K562 (cell line): ENCODE data around the gene MAD2L1BP. TPM values are rescaled to one million over a fixed set of nuclear protein-coding genes. Genes with fewer than 3 reads are reported as not detected.

Experiments used
- ARID4B ChIP-seq: sonication (generic); formaldehyde crosslinking; IDR thresholded peaks from 2 replicates; pipeline ENCODE4 v1.8.0; 2022; ENCODE audit warnings: mild to moderate bottlenecking, missing genetic modification reagents
- CEBPZ ChIP-seq: fragments of 150-350 bp; IDR thresholded peaks from 2 replicates; pipeline ENCODE4 v1.6.1; 2014; ENCODE audit warnings: low read depth, mild to moderate bottlenecking, low read length, borderline replicate concordance
- E4F1 ChIP-seq: fragments of 250-450 bp; sonication (Bioruptor Pico); IDR thresholded peaks from 2 replicates; pipeline ENCODE4 v1.5.0; 2021; ENCODE audit warnings: mild to moderate bottlenecking, borderline replicate concordance
- ELK1 ChIP-seq: sonication (generic); formaldehyde crosslinking; IDR thresholded peaks from 2 replicates; pipeline ENCODE4 v1.8.1; 2022; ENCODE audit warnings: missing genetic modification reagents
- HEY1 ChIP-seq: fragments of 250-450 bp; sonication (Bioruptor Pico); IDR thresholded peaks from 2 replicates; pipeline ENCODE4 v1.5.0; 2020; ENCODE audit warnings: mild to moderate bottlenecking, moderate library complexity, borderline replicate concordance
- MLLT1 ChIP-seq, 2 experiments: fragments of 450-650 bp; IDR thresholded peaks; 2 replicates each; pipeline ENCODE4 v1.6.1; 2016
- NFXL1 ChIP-seq: fragments of 450-650 bp; formaldehyde crosslinking; IDR thresholded peaks from 2 replicates; pipeline ENCODE4 v1.4.0; 2021; ENCODE audit warnings: mild to moderate bottlenecking
- PCBP2 ChIP-seq: fragments of 200-400 bp; formaldehyde crosslinking; IDR thresholded peaks from 2 replicates; pipeline ENCODE4 v1.6.1; 2018; ENCODE audit warnings: low read length, low read depth, mild to moderate bottlenecking, moderate library complexity; ENCODE audit not compliant: poor library complexity, severe bottlenecking
- POLR2G ChIP-seq: fragments of 200-400 bp; formaldehyde crosslinking; IDR thresholded peaks from 2 replicates; pipeline ENCODE4 v1.6.1; 2017; ENCODE audit warnings: low read depth, mild to moderate bottlenecking, antibody characterized with exemption, low read length, moderate library complexity
- SIX5 ChIP-seq, 2 experiments: IDR thresholded peaks; 2 replicates each; pipeline ENCODE4 v1.6.1; 2011; ENCODE audit warnings: low read length in 2 of 2, borderline replicate concordance in 1 of 2, low read depth in 1 of 2, mild to moderate bottlenecking in 1 of 2, moderate library complexity in 1 of 2; ENCODE audit not compliant: insufficient read depth in 1 of 2
- SOX6 ChIP-seq: fragments of 450-650 bp; IDR thresholded peaks from 2 replicates; pipeline ENCODE4 v1.6.1; 2014; ENCODE audit warnings: mild to moderate bottlenecking
- ZBTB7A ChIP-seq: IDR thresholded peaks from 2 replicates; pipeline ENCODE4 v1.6.1; 2011; ENCODE audit warnings: low read depth, mild to moderate bottlenecking, low read length, moderate library complexity, borderline replicate concordance; ENCODE audit not compliant: control insufficient read depth
- polyA plus RNA-seq, 8 experiments: library from polyadenylated mRNA; depleted of rRNA in 4 of 8; stranded (reverse) in 5 of 8; unstranded in 3 of 8; fragments of >200 nt; fragmentation: Nextera tagmentation in 2 of 8; fragmentation: Illumina TruSeq in 1 of 8; extraction: Ambion mirVana in 2 of 8; extraction: Trizol in 1 of 8; gene quantifications; 2 replicates each; pipeline versions ENCODE4 v1.2.1 to v1.2.3, GENCODE V29; 2011 to 2014; ENCODE audit warnings: inconsistent platforms in 1 of 8, missing spikeins in 1 of 8
- total RNA-seq, 7 experiments: library from RNA; depleted of rRNA in 6 of 7; stranded (reverse); fragments of >200 nt in 6 of 7; fragmentation: Illumina TruSeq in 2 of 7; extraction: Trizol in 2 of 7; gene quantifications; 2 replicates each; pipeline versions ENCODE4 v1.2.1 to v1.2.3, GENCODE V29; 2011 to 2021; ENCODE audit warnings: low replicate concordance in 1 of 7

The MAD2L1BP gene
- total and polyA plus RNA-seq, 9 of the 15 experiments (the other 6 are each of a cell fraction or from before 2014, with no cell fraction given), result 69.7 to 321 (median 111) TPM

- peak; percentile 79 to 88; a peak in 3 of 4 replicates for TF ChIP-seq MLLT1 (IDR thresholded peaks at IDR 0.05)
- no peak for TF ChIP-seq ZBTB7A
- no peak for TF ChIP-seq CEBPZ
- no peak for TF ChIP-seq PCBP2
- no peak for TF ChIP-seq E4F1 (CRISPR knock-in tag)
- no peak; the same call in 1 of the 2 replicates for TF ChIP-seq HEY1 (CRISPR knock-in tag)
- no peak for TF ChIP-seq SIX5 (IDR thresholded peaks at IDR 0.05; ENCODE audit: borderline replicate concordance in 1 of 2, insufficient read depth in 1 of 2, low read depth in 1 of 2, low read length in 2 of 2)
- no peak for TF ChIP-seq ELK1 (CRISPR knock-in tag)
- TF ChIP-seq NFXL1, result peak; percentile 64; the same call in 1 of the 2 replicates
- peak; percentile 99 for TF ChIP-seq SOX6
- TF ChIP-seq POLR2G, result no peak; the same call in 1 of the 2 replicates
- no peak for TF ChIP-seq ARID4B (CRISPR knock-in tag)
Observed at GRCh38 chr6:43630980-43631619, 4.5 kb upstream of the MAD2L1BP start (continued).
